ENCODE measurements around the gene GBGT1.

DNA sequence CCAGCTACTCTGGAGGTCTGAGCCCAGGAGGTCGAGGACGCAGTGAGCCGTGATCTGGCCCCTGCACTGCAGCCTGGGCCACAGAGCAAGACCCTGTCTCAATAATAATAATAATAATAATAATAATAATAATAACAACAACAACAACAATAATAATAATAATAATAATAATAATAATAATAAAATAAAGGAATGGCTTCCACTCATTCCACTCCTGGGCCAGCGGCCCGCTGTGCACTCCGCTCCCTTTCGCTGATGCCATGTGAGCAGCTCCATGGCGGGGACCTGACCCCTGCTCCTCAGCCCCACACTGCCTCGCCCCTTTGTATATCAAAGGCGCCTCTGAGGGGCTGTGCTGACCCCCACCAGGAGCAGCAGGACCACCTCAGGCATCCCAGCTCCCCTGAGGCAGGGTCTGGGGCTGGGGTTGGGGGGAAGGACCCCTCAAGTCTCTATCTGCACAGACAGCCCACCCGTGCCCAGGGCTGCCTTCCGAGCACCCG lies 20.0 kb downstream of the GBGT1 start:
- TF ChIP-seq CTCF (IDR thresholded peaks at IDR 0.05) (no peak), REST (IDR thresholded peaks at IDR 0.05; ENCODE audit: insufficient read depth in 1 of 2, low read depth in 2 of 2, low read length in 1 of 2) (no peak)

Data from Panc1 (cell line).